Uterus (tissue), 4 donors: ENCODE results near the gene ARPIN. TPM values are rescaled to one million over a fixed set of nuclear protein-coding genes. Genes with fewer than 3 reads are reported as not detected.

ENCODE experiments used
- microRNA-seq: library from miRNA; unstranded; fragments of <30 nt; microRNA quantifications from one replicate; pipeline ENCODE4, GENCODE V29; 2016; ENCODE audit warnings: borderline microRNAs expressed, borderline replicate concordance
- small RNA-seq: library from RNA; depleted of rRNA; stranded (forward); fragments of <200 nt; gene quantifications from one replicate; pipeline ENCODE3, GENCODE V24; 2016
- total RNA-seq, 4 donors: library from RNA; depleted of rRNA in 3 of 4; stranded (reverse); fragments of >200 nt in 3 of 4; gene quantifications; one replicate each; pipeline versions ENCODE4 v1.1.0 to v1.2.4, GENCODE V29; 2014 to 2023
- donor health status: DM: yes; HTN: yes; CAD: no.

Gene ARPIN
- total RNA-seq, 4 donors from 2014 or later: 8.2 to 32.8 (median 20.7) TPM

Small RNA genes within 50 kb of the gene (microRNA-seq; reads per million reads assigned to microRNA genes)
- gene MIR5009: not detected
- not detected for gene MIR5094

Small RNA genes within 50 kb of the gene (small RNA-seq; reads per million reads assigned to genes)
- gene MIR5009 (not detected), gene MIR5094 (not detected), gene RNU6-1111P (not detected), gene RNU7-111P (not detected)

Other genes starting within 250 kb of the ARPIN start
- 1 to 10 TPM in 1 of 4 donors, under 1 TPM in 2, not detected in 1; 0.26 to 1.3 (median 0.48) TPM for gene PLIN1, start 233.6 kb downstream of the ARPIN start, total RNA-seq
- gene PEX11A, start 222.2 kb downstream of the ARPIN start, total RNA-seq: 10 to 100 TPM in 2 of 4 donors, 1 to 10 TPM in 2; 1.5 to 16.2 (median 8.7) TPM
- gene WDR93, start 222.1 kb downstream of the ARPIN start, total RNA-seq: 1 to 10 TPM in 1 of 4 donors, not detected in 3; 1.5 TPM
- 1 to 10 TPM in 3 of 4 donors, not detected in 1; 1.0 to 6.5 (median 2.7) TPM for gene MESP1, start 161.7 kb downstream of the ARPIN start, total RNA-seq
- gene MESP2, start 136.6 kb downstream of the ARPIN start, total RNA-seq: under 1 TPM in 1 of 4 donors, not detected in 3; 0.21 TPM
- 1 to 10 TPM in 3 of 4 donors, under 1 TPM in 1; 0.88 to 5.9 (median 2.2) TPM for gene ANPEP, start 98.1 kb downstream of the ARPIN start, total RNA-seq
- gene AP3S2, start 19.0 kb downstream of the ARPIN start, total RNA-seq: 10 to 100 TPM; 17.4 to 70.6 (median 35.9) TPM
- 10 to 100 TPM in 2 of 4 donors, 1 to 10 TPM in 2; 2.3 to 22.2 (median 8.4) TPM for gene ZNF710, start 88.4 kb upstream of the ARPIN start, total RNA-seq
- 10 to 100 TPM in 3 of 4 donors, 1 to 10 TPM in 1; 4.1 to 93.8 (median 21.5) TPM for gene IDH2, start 189.5 kb upstream of the ARPIN start, total RNA-seq